A673 (cell line): ENCODE measurements around the gene METTL25B. TPM values are rescaled to one million over a fixed set of nuclear protein-coding genes. Genes with fewer than 3 reads are reported as not detected.

ENCODE experiments used
- BruUV-seq: library from RNA; stranded (reverse); fragments of 400-500 nt; replicated peaks from 2 replicates; lab custom pipeline; 2021; lab: Mats Ljungman, UMichigan
- CTCF ChIA-PET: fragments of 300-600 bp; sonication (Branson Sonifier 250); formaldehyde crosslinking; loops from one replicate; lab custom pipeline; 2022; ENCODE audit warnings: antibody characterized with exemption; lab: Charles Lee
- POLR2A ChIA-PET: fragments of 300-600 bp; sonication (Branson Sonifier 250); formaldehyde crosslinking; loops from one replicate; lab custom pipeline; 2022; ENCODE audit warnings: antibody characterized with exemption; ENCODE audit not compliant: low non-redundant PET; lab: Charles Lee
- DNase-seq: peaks from one replicate; pipeline ENCODE4 v3.0.0-alpha.2; 2015; ENCODE audit warnings: low spot score
- H3K27ac ChIP-seq: fragments of 200-600 bp; sonication (generic); 2 replicates; pipeline ENCODE4 v1.5.1; 2016; ENCODE audit warnings: mixed run types, low read depth, mild to moderate bottlenecking, mixed read lengths, antibody characterized with exemption, low read length; ENCODE audit not compliant: poor library complexity, severe bottlenecking
- H3K27me3 ChIP-seq: fragments of 200-600 bp; sonication (generic); replicated peaks from 2 replicates; pipeline ENCODE4 v1.6.1; 2017; ENCODE audit warnings: mixed run types, low read depth, mild to moderate bottlenecking, mixed read lengths, antibody characterized with exemption, low read length; ENCODE audit not compliant: insufficient read depth, poor library complexity
- H3K36me3 ChIP-seq: fragments of 200-600 bp; sonication (generic); 2 replicates; pipeline ENCODE4 v1.6.1; 2016; ENCODE audit warnings: mixed run types, mild to moderate bottlenecking, mixed read lengths, antibody characterized with exemption, low read length; ENCODE audit not compliant: insufficient read depth, poor library complexity, severe bottlenecking
- H3K4me1 ChIP-seq: fragments of 200-600 bp; sonication (generic); 2 replicates; pipeline ENCODE4 v1.6.1; 2017; ENCODE audit warnings: mixed run types, mild to moderate bottlenecking, mixed read lengths, antibody characterized with exemption, low read length; ENCODE audit not compliant: insufficient read depth, poor library complexity, severe bottlenecking
- H3K4me3 ChIP-seq: fragments of 200-600 bp; sonication (generic); 2 replicates; pipeline ENCODE4 v1.5.1; 2016; ENCODE audit warnings: low read depth, mixed run types, mild to moderate bottlenecking, mixed read lengths, low read length; ENCODE audit not compliant: poor library complexity, severe bottlenecking
- H3K9me3 ChIP-seq: fragments of 200-600 bp; sonication (generic); 2 replicates; pipeline ENCODE4 v1.6.1; 2016; ENCODE audit warnings: mixed run types, low read depth, mild to moderate bottlenecking, mixed read lengths, antibody characterized with exemption, low read length; ENCODE audit not compliant: poor library complexity, severe bottlenecking
- EZH2 ChIP-seq: fragments of 200-600 bp; sonication (generic); IDR thresholded peaks from 2 replicates; pipeline ENCODE4 v1.6.1; 2017; ENCODE audit warnings: borderline replicate concordance, low read depth, mild to moderate bottlenecking, mixed read lengths, antibody characterized with exemption, low read length; ENCODE audit not compliant: poor library complexity, severe bottlenecking
- intact Hi-C: fragments of 100-400 bp; cut with micrococcal nuclease; formaldehyde crosslinking; loops from one replicate; pipeline ENCODE4 v1.10.0; 2022; ENCODE audit not compliant: unreplicated experiment
- total RNA-seq: library from RNA; stranded (reverse); gene quantifications from 2 replicates; pipeline ENCODE4 v1.2.3, GENCODE V29; 2021
- TF ChIP-seq, protein P1 (sequence below): fragments of 300-800, 200-600 bp; sonication (generic); conservative IDR thresholded peaks from 2 replicates; pipeline ENCODE4 v1.5.1; 2017; ENCODE audit warnings: low read depth, mild to moderate bottlenecking, antibody characterized with exemption, low read length, moderate library complexity, mixed read lengths

METTL25B gene
- total RNA-seq, 1 experiment from 2014 or later, result 20.2 TPM

GRCh38 chr1:156772728-156773497 lies 44.6 kb downstream of the METTL25B start:
- Histone ChIP-seq H3K9me3 (no peaks in the 10 kb centered on the region), H3K36me3 (peaks cover 11% of the 10 kb centered on the region), H3K4me3 (no peak overlapping the region), H3K27ac (peak overlapping the region; percentile 32), H3K4me1 (peaks cover 15% of the 10 kb centered on the region), H3K27me3 (no peaks in the 10 kb centered on the region)
- BruUV-seq, result no TSS peak
- ChIA-PET CTCF (no interaction called here), POLR2A (interaction anchor here (0.6 kb wide), 1 partner anchor 32 kb away, joined by 3 read pairs; the partner anchor contains the start of gene MRPL24)
- no peak for DNase-seq
- intact Hi-C loops, result no loop called here
- TF ChIP-seq, protein P1, sequence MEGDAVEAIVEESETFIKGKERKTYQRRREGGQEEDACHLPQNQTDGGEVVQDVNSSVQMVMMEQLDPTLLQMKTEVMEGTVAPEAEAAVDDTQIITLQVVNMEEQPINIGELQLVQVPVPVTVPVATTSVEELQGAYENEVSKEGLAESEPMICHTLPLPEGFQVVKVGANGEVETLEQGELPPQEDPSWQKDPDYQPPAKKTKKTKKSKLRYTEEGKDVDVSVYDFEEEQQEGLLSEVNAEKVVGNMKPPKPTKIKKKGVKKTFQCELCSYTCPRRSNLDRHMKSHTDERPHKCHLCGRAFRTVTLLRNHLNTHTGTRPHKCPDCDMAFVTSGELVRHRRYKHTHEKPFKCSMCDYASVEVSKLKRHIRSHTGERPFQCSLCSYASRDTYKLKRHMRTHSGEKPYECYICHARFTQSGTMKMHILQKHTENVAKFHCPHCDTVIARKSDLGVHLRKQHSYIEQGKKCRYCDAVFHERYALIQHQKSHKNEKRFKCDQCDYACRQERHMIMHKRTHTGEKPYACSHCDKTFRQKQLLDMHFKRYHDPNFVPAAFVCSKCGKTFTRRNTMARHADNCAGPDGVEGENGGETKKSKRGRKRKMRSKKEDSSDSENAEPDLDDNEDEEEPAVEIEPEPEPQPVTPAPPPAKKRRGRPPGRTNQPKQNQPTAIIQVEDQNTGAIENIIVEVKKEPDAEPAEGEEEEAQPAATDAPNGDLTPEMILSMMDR, result no peak
- no peak for TF ChIP-seq EZH2

DNA sequence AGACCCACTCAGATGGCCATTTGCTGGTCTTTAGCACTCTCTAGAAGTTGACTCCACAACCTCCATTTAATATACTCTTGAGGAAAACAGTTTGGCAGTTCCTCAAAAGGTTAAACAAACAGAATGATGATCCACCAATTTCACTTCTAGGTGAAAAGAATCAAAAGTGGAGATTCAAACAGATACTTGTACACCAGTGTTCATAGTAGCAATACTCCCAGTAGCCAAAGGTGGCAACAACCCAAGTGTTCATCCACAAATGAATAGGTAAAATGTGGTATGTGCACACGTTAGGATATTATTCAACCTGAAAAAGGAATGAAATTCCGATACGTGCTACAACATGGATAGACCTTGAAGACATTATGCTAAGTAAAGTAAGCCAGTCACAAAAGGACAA lies 45.3 kb downstream of the METTL25B start:
- no peaks in the 10 kb centered on the region for H3K27me3 ChIP-seq
- H3K36me3 ChIP-seq, result peaks cover 11% of the 10 kb centered on the region
- TF ChIP-seq EZH2, result no peak
- TF ChIP-seq, protein P1, result no peak
- H3K9me3 ChIP-seq, result no peaks in the 10 kb centered on the region
- H3K4me3 ChIP-seq, result no peak overlapping the region
- intact Hi-C loops, result no loop called here
- H3K4me1 ChIP-seq, result peaks cover 15% of the 10 kb centered on the region
- DNase-seq, result no peak
- CTCF ChIA-PET, result no interaction called here
- no TSS peak for BruUV-seq
- H3K27ac ChIP-seq, result no peak overlapping the region
- POLR2A ChIA-PET, result interaction anchor here (0.6 to 0.7 kb wide), 2 partner anchors 26 to 32 kb away, joined by 3 to 4 read pairs; partner anchors contain the start of gene MRPL24

- no peak for TF ChIP-seq EZH2
Measured at GRCh38 chr1:156775799-156776198, 47.5 kb downstream of the METTL25B start.

More at GRCh38 chr1:156775799-156776198, 47.5 kb downstream of the METTL25B start:
- ChIA-PET POLR2A (no interaction called here), CTCF (interaction anchor here (0.7 kb wide), 1 partner anchor 54 kb away, joined by 4 read pairs; no protein-coding TSS in a partner anchor)
- Histone ChIP-seq H3K4me3 (no peak overlapping the region), H3K4me1 (peaks cover 9% of the 10 kb centered on the region), H3K27ac (no peak overlapping the region), H3K9me3 (no peaks in the 10 kb centered on the region), H3K27me3 (no peaks in the 10 kb centered on the region), H3K36me3 (peaks cover 8% of the 10 kb centered on the region)
- DNase-seq, result no peak
- intact Hi-C loops, result no loop called here
- no TSS peak for BruUV-seq
